Measurements from ENCODE around the gene SPSB4. TPM values are rescaled to one million over a fixed set of nuclear protein-coding genes. Genes with fewer than 3 reads are reported as not detected.

The SPSB4 gene
- total and polyA plus RNA-seq, 2 of the 13 experiments (the other 11 are each of a cell fraction or from before 2014, with no cell fraction given), result not detected

- TF ChIP-seq PHF5A (CRISPR knock-in tag; IDR thresholded peaks at IDR 0.05; ENCODE audit: low read depth, unreplicated experiment) (no peak), EED (CRISPR knock-in tag; IDR thresholded peaks at IDR 0.05) (no peak), ZNF431 (CRISPR knock-in tag; IDR thresholded peaks at IDR 0.05; ENCODE audit: borderline replicate concordance, low read depth) (no peak), CAMTA2 (CRISPR knock-in tag; IDR thresholded peaks at IDR 0.05; ENCODE audit: borderline replicate concordance) (no peak), NR2C2 (CRISPR knock-in tag; IDR thresholded peaks at IDR 0.05; ENCODE audit: borderline replicate concordance) (no peak), ARNT2 (CRISPR knock-in tag; IDR thresholded peaks at IDR 0.05; ENCODE audit: low read depth) (no peak), ZNF543 (CRISPR knock-in tag; IDR thresholded peaks at IDR 0.05) (no peak), ZNF746 (CRISPR knock-in tag; IDR thresholded peaks at IDR 0.05) (no peak), GRHL1 (CRISPR knock-in tag; conservative IDR thresholded peaks at IDR 0.05) (no peak), ZNF318 (CRISPR knock-in tag; IDR thresholded peaks at IDR 0.05) (no peak), XBP1 (CRISPR knock-in tag; IDR thresholded peaks at IDR 0.05) (no peak), SKIL (CRISPR knock-in tag; IDR thresholded peaks at IDR 0.05; ENCODE audit: borderline replicate concordance) (no peak), TBL1XR1 (IDR thresholded peaks at IDR 0.05; ENCODE audit: borderline replicate concordance, low read length, partially characterized antibody) (no peak), HOXA7 (CRISPR knock-in tag; IDR thresholded peaks at IDR 0.05) (no peak), HNRNPH1 (optimal IDR thresholded peaks at IDR 0.05; ENCODE audit: low read depth, low read length) (no peak), FOXK2 (IDR thresholded peaks at IDR 0.05) (no peak), NAIF1 (CRISPR knock-in tag; IDR thresholded peaks at IDR 0.05; ENCODE audit: borderline replicate concordance) (no peak)
These were observed 141.2 kb downstream of the SPSB4 start (continued) for GRCh38 chr3:141192345-141192744.
